ENCODE measurements around the gene CPNE4.

Gene CPNE4

GRCh38 chr3:131716007-131716406, 318.8 kb downstream of the CPNE4 start:
- TF ChIP-seq CTCF (IDR thresholded peaks at IDR 0.05) = no peak

DNA sequence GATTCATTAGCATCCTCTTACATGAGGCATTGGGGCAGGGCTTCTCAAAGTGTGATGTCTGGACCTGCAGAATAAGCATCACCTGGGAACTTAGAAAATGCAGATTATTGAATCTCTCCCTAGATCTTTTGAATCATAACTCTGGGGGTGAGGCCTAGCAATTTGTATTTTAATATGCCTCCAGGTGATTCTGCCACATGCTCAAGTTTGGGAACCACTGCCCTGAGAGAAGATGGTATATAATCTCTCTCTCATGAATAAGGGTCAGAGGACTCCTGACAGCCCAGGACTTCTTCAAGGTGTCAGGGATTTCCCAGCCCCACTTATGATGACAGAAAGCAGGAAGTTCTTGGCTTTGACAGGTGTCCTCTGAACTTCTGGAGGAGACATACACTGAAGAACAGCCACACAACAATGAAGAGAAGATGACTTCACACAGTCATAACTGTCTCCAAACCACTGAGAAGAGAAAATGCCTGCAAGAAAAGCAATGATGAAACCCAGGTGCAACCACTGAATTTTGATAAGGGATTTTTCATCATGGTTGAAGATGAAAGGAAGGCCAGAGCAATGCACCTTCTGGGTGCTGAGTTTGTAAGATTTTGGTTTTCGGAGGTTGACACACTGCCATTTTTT, 320.1 kb downstream of the CPNE4 start:
- TF ChIP-seq CTCF (IDR thresholded peaks at IDR 0.05) = no peak

- TF ChIP-seq CTCF (IDR thresholded peaks at IDR 0.05) = no peak
Measured at GRCh38 chr3:131713416-131714123, 321.2 kb downstream of the CPNE4 start.

GRCh38 chr3:131712662-131713061, 322.2 kb downstream of the CPNE4 start:
- TF ChIP-seq CTCF (IDR thresholded peaks at IDR 0.05) = no peak

DNA sequence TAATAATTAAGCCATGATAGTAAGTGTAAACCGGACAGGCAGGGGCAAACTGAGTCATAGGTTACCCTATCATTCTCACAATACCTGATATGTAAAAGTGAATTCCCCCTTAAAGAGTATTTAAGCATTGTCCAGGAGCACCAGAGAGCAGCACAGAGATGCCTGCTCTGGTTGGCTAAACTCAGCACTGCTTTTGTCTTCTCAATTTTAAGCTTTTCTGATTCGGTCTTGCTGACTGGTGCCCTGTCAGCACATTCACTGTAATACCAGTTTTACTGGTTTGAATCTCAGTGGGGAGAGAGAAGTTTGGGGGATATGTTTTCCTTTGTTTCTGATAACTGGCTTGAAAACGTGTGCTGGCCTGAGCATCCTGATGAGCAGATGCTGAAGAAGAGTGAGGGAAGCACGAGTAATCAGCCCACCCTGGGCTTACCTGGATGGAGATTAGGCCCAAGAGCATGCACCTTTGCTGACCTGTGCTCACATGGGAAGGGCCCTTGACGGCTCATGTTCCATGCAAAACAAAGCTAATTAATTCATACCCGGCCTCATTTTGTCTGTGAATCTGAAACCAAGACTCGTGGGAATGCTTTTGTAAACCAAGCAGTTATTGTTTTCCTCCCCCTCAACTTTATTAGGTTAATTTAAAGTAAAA, 323.6 kb downstream of the CPNE4 start:
- no peak for TF ChIP-seq CTCF (IDR thresholded peaks at IDR 0.05)

DNA sequence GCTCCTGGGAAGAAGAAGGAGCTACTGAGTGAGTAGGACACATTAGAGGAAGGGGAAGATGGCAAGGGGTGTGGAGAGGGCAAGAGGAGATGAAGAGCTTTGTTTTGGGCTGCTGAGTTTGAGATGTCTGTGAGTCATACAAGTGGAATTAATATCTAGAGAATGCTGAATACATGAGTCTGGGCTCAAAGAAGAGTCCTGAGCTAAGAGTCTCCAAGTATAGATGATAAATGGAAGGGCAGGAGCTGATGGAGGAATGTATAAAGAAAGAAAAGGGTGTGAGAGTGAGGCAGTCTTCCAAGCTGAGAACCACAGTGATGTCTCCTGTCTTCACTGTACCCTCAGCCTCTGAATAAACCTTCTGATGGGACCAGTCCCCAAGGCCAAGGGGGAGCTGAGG, 326.6 kb downstream of the CPNE4 start:
- no peak for TF ChIP-seq CTCF (IDR thresholded peaks at IDR 0.05)

- no peak for TF ChIP-seq CTCF (IDR thresholded peaks at IDR 0.05)
Measured at GRCh38 chr3:131705558-131706051, 329.2 kb downstream of the CPNE4 start.

All from LNCAP (cell line).